Peyer's patch (tissue), 4 donors: Measurements from ENCODE around the gene KIRREL3.

Experiments
- CTCF ChIP-seq, 6 experiments: fragments of 450-650 bp in 4 of 6; fragments of 200-600 bp in 2 of 6; sonication (generic) in 1 of 6; IDR thresholded peaks; one replicate each; pipeline ENCODE4 v1.5.1; 2017 to 2019; ENCODE audit warnings: antibody characterized with exemption in 6 of 6, mild to moderate bottlenecking in 3 of 6, moderate library complexity in 1 of 6
- POLR2A ChIP-seq, 2 donors: fragments of 450-650 bp; IDR thresholded peaks; one replicate each; pipeline ENCODE4 v1.5.1; 2017; ENCODE audit warnings: antibody characterized with exemption in 2 of 2, mild to moderate bottlenecking in 2 of 2, moderate library complexity in 2 of 2

DNA sequence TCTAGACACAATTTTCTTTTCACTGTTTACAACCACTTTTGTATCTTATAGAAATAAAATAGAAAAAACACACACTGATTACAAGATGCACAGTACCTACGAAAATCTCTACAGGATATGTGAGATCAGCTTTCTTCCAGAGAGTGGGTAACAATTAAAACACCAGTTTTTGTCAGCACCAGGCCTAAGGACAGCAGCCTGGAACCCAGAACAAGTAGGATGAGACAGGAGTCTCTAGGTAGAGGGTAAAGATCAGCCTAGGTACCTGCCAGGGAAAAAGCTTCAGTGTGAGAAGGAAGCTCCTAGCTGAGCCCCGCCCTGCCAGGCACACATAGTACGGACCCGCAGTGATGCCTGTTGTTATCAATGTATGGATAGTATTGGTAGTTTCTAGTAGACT lies 61.9 kb downstream of the KIRREL3 start:
- TF ChIP-seq CTCF (IDR thresholded peaks at IDR 0.05) (no peak), POLR2A (IDR thresholded peaks at IDR 0.05) (no peak)
